Keratinocyte (primary cell): ENCODE measurements around the gene DYNLRB1. TPM values are rescaled to one million over a fixed set of nuclear protein-coding genes. Genes with fewer than 3 reads are reported as not detected.
"Not testable (repeated sequence)": the region's sequence is repeated elsewhere in the genome, so short reads cannot be mapped to it uniquely, and the experiment has no call there.

Experiments
- DNase-seq: peaks from one replicate; pipeline ENCODE4 v3.0.0-alpha.2; 2011; ENCODE audit warnings: low read depth, missing footprints, low spot score
- FAIRE-seq: peaks from 2 replicates; lab custom pipeline; 2011; peaks lifted over from hg19 to GRCh38; lab: Jason Lieb, UNC
- H2AFZ ChIP-seq: 2 replicates; pipeline ENCODE4 v1.6.0; 2012; ENCODE audit warnings: low read length, control low read depth, inconsistent platforms; ENCODE audit not compliant: control insufficient read depth
- H3K27ac ChIP-seq: 2 replicates; pipeline ENCODE4 v1.5.1; 2011; ENCODE audit warnings: low read length; ENCODE audit not compliant: control insufficient read depth, insufficient read depth
- H3K27me3 ChIP-seq: 3 replicates; pipeline ENCODE4 v1.6.0; 2011; ENCODE audit warnings: low read length; ENCODE audit not compliant: control insufficient read depth, insufficient read depth; ENCODE audit errors: extremely low read depth
- H3K36me3 ChIP-seq, 2 experiments: 2 replicates in 1 of 2; 3 replicates in 1 of 2; pipeline ENCODE4 v1.5.1; 2011; ENCODE audit warnings: low read length in 2 of 2, mild to moderate bottlenecking in 1 of 2; ENCODE audit not compliant: control insufficient read depth in 2 of 2, insufficient read depth in 2 of 2; ENCODE audit errors: extremely low read depth in 1 of 2
- H3K4me1 ChIP-seq: 3 replicates; pipeline ENCODE4 v1.5.1; 2011; ENCODE audit warnings: low read length; ENCODE audit not compliant: control insufficient read depth, insufficient read depth; ENCODE audit errors: extremely low read depth
- H3K4me2 ChIP-seq: 3 replicates; pipeline ENCODE4 v1.6.0; 2011; ENCODE audit warnings: low read depth, low read length; ENCODE audit not compliant: control insufficient read depth, insufficient read depth; ENCODE audit errors: extremely low read depth
- H3K4me3 ChIP-seq, 3 experiments: fragments of 200-600 bp in 1 of 3; sonication (generic) in 1 of 3; 2 replicates in 2 of 3; 3 replicates in 1 of 3; pipeline ENCODE4 v1.5.1; 2011 to 2016; ENCODE audit warnings: low read length in 3 of 3, mild to moderate bottlenecking in 3 of 3, control low read depth in 2 of 3, inconsistent platforms in 1 of 3, low read depth in 1 of 3, mixed read lengths in 1 of 3, mixed run types in 1 of 3, moderate library complexity in 1 of 3; ENCODE audit not compliant: control insufficient read depth in 2 of 3, insufficient read depth in 2 of 3; ENCODE audit errors: extremely low read depth in 1 of 3
- H3K79me2 ChIP-seq: 2 replicates; pipeline ENCODE4 v1.6.0; 2012; ENCODE audit warnings: low read length; ENCODE audit not compliant: control insufficient read depth, insufficient read depth
- H3K9ac ChIP-seq: 3 replicates; pipeline ENCODE4 v1.6.0; 2011; ENCODE audit warnings: low read length; ENCODE audit not compliant: control insufficient read depth, insufficient read depth; ENCODE audit errors: extremely low read depth
- H3K9me1 ChIP-seq: 3 replicates; pipeline ENCODE4 v1.6.0; 2011; ENCODE audit warnings: low read length; ENCODE audit not compliant: control insufficient read depth, insufficient read depth; ENCODE audit errors: extremely low read depth
- H3K9me3 ChIP-seq: 2 replicates; pipeline ENCODE4 v1.5.1; 2012; ENCODE audit warnings: low read depth, low read length; ENCODE audit not compliant: control insufficient read depth
- H4K20me1 ChIP-seq: 3 replicates; pipeline ENCODE4 v1.6.0; 2011; ENCODE audit warnings: low read length; ENCODE audit not compliant: control insufficient read depth, insufficient read depth; ENCODE audit errors: extremely low read depth
- EZH2 ChIP-seq: IDR thresholded peaks from one replicate; pipeline ENCODE4 v1.6.1; 2012; ENCODE audit warnings: inconsistent platforms, mild to moderate bottlenecking, low read length, moderate library complexity
- dilution Hi-C: fragments of 300-500 bp; cut with MboI; formaldehyde crosslinking; loops from one replicate; pipeline ENCODE4 v1.7.0; 2020; ENCODE audit warnings: low sequenced_read_pairs; ENCODE audit not compliant: extremely low pct_ligation_motif_present
- polyA plus RNA-seq, 5 experiments: library from polyadenylated mRNA; depleted of rRNA in 3 of 5; stranded (reverse) in 3 of 5; stranded (forward) in 1 of 5; unstranded in 1 of 5; fragments of >200 nt; gene quantifications; 1 replicate in 1 of 5; 2 replicates in 3 of 5; 3 replicates in 1 of 5; pipeline versions ENCODE4 v1.2.1 to v1.2.3, GENCODE V29; 2011 to 2012; ENCODE audit warnings: missing spikeins in 2 of 5, low read depth in 1 of 5, low replicate concordance in 1 of 5
- TF ChIP-seq, protein P1 (sequence below), 3 experiments: IDR thresholded peaks in 1 of 3; conservative IDR thresholded peaks in 1 of 3; optimal IDR thresholded peaks in 1 of 3; 2 replicates in 2 of 3; 3 replicates in 1 of 3; pipeline versions ENCODE3 to v1.5.1; 2011; ENCODE audit warnings: low read length in 3 of 3, mild to moderate bottlenecking in 3 of 3, moderate library complexity in 2 of 3, control low read depth in 1 of 3, inconsistent platforms in 1 of 3; ENCODE audit not compliant: insufficient read depth in 2 of 3; ENCODE audit errors: extremely low read depth in 1 of 3

Gene DYNLRB1
- polyA plus RNA-seq, 1 donor (not counting 4 experiments of a cell fraction or from before 2014, with no cell fraction given), result 156 TPM

DNA sequence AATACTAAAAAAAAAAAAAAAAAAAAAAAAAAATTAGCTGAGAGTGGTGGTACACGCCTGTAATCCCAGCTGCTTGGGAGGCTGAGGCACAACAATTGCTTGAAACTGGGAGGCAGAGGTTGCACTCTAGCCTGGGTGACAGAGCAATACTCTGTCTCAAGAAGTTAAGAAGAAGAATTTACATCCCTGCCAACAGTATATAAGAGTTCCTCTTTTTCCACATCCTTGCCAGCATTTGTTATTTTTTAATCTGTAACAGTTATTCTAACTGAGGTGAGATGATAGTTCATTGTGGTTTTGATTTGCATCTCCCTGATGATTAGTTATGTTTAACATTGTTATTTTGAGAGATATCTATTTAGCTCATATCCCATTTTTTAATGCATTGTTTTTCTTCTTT is 20.3 kb upstream of the DYNLRB1 start:
- no peaks in the 10 kb centered on the region for H3K9me3 ChIP-seq
- FAIRE-seq (no peak), DNase-seq (no peak)
- no peak overlapping the region for H2AFZ ChIP-seq
- H3K4me2 ChIP-seq, result no peak overlapping the region
- dilution Hi-C loops, result no loop called here
- TF ChIP-seq EZH2, result no peak
- TF ChIP-seq, protein P1, sequence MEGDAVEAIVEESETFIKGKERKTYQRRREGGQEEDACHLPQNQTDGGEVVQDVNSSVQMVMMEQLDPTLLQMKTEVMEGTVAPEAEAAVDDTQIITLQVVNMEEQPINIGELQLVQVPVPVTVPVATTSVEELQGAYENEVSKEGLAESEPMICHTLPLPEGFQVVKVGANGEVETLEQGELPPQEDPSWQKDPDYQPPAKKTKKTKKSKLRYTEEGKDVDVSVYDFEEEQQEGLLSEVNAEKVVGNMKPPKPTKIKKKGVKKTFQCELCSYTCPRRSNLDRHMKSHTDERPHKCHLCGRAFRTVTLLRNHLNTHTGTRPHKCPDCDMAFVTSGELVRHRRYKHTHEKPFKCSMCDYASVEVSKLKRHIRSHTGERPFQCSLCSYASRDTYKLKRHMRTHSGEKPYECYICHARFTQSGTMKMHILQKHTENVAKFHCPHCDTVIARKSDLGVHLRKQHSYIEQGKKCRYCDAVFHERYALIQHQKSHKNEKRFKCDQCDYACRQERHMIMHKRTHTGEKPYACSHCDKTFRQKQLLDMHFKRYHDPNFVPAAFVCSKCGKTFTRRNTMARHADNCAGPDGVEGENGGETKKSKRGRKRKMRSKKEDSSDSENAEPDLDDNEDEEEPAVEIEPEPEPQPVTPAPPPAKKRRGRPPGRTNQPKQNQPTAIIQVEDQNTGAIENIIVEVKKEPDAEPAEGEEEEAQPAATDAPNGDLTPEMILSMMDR (optimal IDR thresholded peaks at IDR 0.05 in 1 of 3, IDR thresholded peaks at IDR 0.05 in 1 of 3, conservative IDR thresholded peaks at IDR 0.05 in 1 of 3; ENCODE audit: extremely low read depth in 1 of 3, insufficient read depth in 2 of 3, low read length in 3 of 3), result no peak
- peaks cover 57% of the 10 kb centered on the region for H3K79me2 ChIP-seq
- H3K4me1 ChIP-seq, result peaks cover 2% of the 10 kb centered on the region
- no peak overlapping the region for H3K27ac ChIP-seq
- H3K27me3 ChIP-seq, result no peaks in the 10 kb centered on the region
- H3K9me1 ChIP-seq, result no peaks in the 10 kb centered on the region
- H3K9ac ChIP-seq, result no peak overlapping the region
- H3K36me3 ChIP-seq, result peaks cover 5 to 14% of the 10 kb centered on the region in 2 experiments
- H3K4me3 ChIP-seq, result no peak overlapping the region
- H4K20me1 ChIP-seq, result peaks cover 7% of the 10 kb centered on the region

- H3K4me2 ChIP-seq, H3K9me3 ChIP-seq, H3K9me1 ChIP-seq, H3K4me3 ChIP-seq, H3K27ac ChIP-seq, H2AFZ ChIP-seq, dilution Hi-C loops, H3K9ac ChIP-seq, FAIRE-seq, H3K27me3 ChIP-seq, DNase-seq, H3K4me1 ChIP-seq, H4K20me1 ChIP-seq: not testable (repeated sequence)
- Histone ChIP-seq H3K36me3 (peaks cover 3 to 14% of the 10 kb centered on the region in 2 experiments), H3K79me2 (peaks cover 60% of the 10 kb centered on the region)
Measured at GRCh38 chr20:34497596-34497995, 18.6 kb upstream of the DYNLRB1 start.

DNA sequence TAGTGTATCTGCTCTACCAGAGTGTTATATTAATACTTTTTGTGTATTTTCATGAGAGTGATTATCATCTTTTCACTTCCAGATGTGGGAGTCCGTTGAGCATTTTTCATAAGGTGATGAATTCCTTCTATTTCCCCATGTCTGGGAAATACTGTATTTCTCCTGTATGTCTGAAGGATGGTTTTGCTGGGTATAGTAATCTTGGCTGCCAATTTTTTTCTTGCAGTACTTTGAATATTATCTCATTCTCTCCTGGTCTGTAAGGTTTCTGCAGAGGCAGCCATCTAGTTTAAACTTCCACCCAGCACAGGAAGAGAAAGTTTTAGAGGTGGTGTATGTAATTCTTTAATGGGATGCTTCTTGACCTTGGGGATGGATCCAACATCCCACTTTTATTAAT is 15.4 kb upstream of the DYNLRB1 start:
- no peak overlapping the region for H2AFZ ChIP-seq
- H3K9me3 ChIP-seq, result no peaks in the 10 kb centered on the region
- no peak overlapping the region for H3K9ac ChIP-seq
- H3K27ac ChIP-seq, result no peak overlapping the region
- dilution Hi-C loops, result no loop called here
- H3K4me2 ChIP-seq, result no peak overlapping the region
- no peak for TF ChIP-seq EZH2
- TF ChIP-seq, protein P1 (optimal IDR thresholded peaks at IDR 0.05 in 1 of 3, IDR thresholded peaks at IDR 0.05 in 1 of 3, conservative IDR thresholded peaks at IDR 0.05 in 1 of 3; ENCODE audit: extremely low read depth in 1 of 3, insufficient read depth in 2 of 3, low read length in 3 of 3), result no peak
- peaks cover 3 to 13% of the 10 kb centered on the region in 2 experiments for H3K36me3 ChIP-seq
- peaks cover 50% of the 10 kb centered on the region for H3K79me2 ChIP-seq
- H3K4me3 ChIP-seq, result no peak overlapping the region
- DNase-seq (no peak), FAIRE-seq (no peak)
- no peaks in the 10 kb centered on the region for H3K9me1 ChIP-seq
- H3K4me1 ChIP-seq, result peaks cover 2% of the 10 kb centered on the region
- peaks cover 5% of the 10 kb centered on the region for H4K20me1 ChIP-seq
- H3K27me3 ChIP-seq, result no peaks in the 10 kb centered on the region
